BE2C (cell line): ENCODE measurements around the gene TRAIP.

Source experiments
- DNase-seq: peaks from one replicate; pipeline ENCODE4 v3.0.0-alpha.2; 2020
- H3K27me3 ChIP-seq: fragments of 250-450 bp; sonication (Bioruptor Pico); 2 replicates; pipeline ENCODE4 v1.5.1; 2020; ENCODE audit warnings: mild to moderate bottlenecking
- H3K36me3 ChIP-seq: fragments of 250-450 bp; sonication (Bioruptor Pico); 2 replicates; pipeline ENCODE4 v1.5.1; 2020; ENCODE audit warnings: mild to moderate bottlenecking
- H3K4me1 ChIP-seq: fragments of 250-450 bp; sonication (Bioruptor Pico); 2 replicates; pipeline ENCODE4 v1.5.1; 2020
- H3K4me3 ChIP-seq: 2 replicates; pipeline ENCODE4 v1.5.1; 2011; ENCODE audit warnings: low read depth, low read length
- H3K9me3 ChIP-seq: fragments of 250-450 bp; sonication (Bioruptor Pico); 2 replicates; pipeline ENCODE4 v1.5.1; 2020
- CTCF ChIP-seq: IDR thresholded peaks from 2 replicates; pipeline ENCODE4 v1.5.1; 2012; ENCODE audit warnings: mild to moderate bottlenecking, low read depth, low read length

TRAIP gene

GRCh38 chr3:49812916-49813496 lies 43.4 kb downstream of the TRAIP start:
- Histone ChIP-seq H3K27me3 (no peaks in the 10 kb centered on the region), H3K4me3 (no peak overlapping the region), H3K36me3 (no peaks in the 10 kb centered on the region), H3K9me3 (no peaks in the 10 kb centered on the region), H3K4me1 (no peaks in the 10 kb centered on the region)
- no peak for TF ChIP-seq CTCF
- DNase-seq = no peak

- H3K4me3 ChIP-seq = no peak overlapping the region
- no peak for DNase-seq
- H3K4me1 ChIP-seq = peaks cover 11% of the 10 kb centered on the region
- TF ChIP-seq CTCF = no peak
- no peaks in the 10 kb centered on the region for H3K9me3 ChIP-seq
- H3K36me3 ChIP-seq = no peaks in the 10 kb centered on the region
- no peaks in the 10 kb centered on the region for H3K27me3 ChIP-seq
These were observed 48.8 kb downstream of the TRAIP start for GRCh38 chr3:49807431-49808114.

- Histone ChIP-seq H3K4me3 (no peak overlapping the region), H3K27me3 (no peaks in the 10 kb centered on the region), H3K4me1 (peaks cover 11% of the 10 kb centered on the region), H3K9me3 (no peaks in the 10 kb centered on the region), H3K36me3 (no peaks in the 10 kb centered on the region)
- no peak for TF ChIP-seq CTCF
- no peak for DNase-seq
These were observed 49.5 kb downstream of the TRAIP start for GRCh38 chr3:49806850-49807249.

GRCh38 chr3:49805897-49806701 lies 50.3 kb downstream of the TRAIP start:
- H3K4me1 ChIP-seq = peaks cover 11% of the 10 kb centered on the region
- no peaks in the 10 kb centered on the region for H3K27me3 ChIP-seq
- no peak overlapping the region for H3K4me3 ChIP-seq
- no peaks in the 10 kb centered on the region for H3K36me3 ChIP-seq
- no peaks in the 10 kb centered on the region for H3K9me3 ChIP-seq
- peak; percentile 20 for DNase-seq
- no peak for TF ChIP-seq CTCF

GRCh38 chr3:49805367-49805782 lies 51.0 kb downstream of the TRAIP start:
- H3K36me3 ChIP-seq = no peaks in the 10 kb centered on the region
- no peak overlapping the region for H3K4me3 ChIP-seq
- peaks cover 11% of the 10 kb centered on the region for H3K4me1 ChIP-seq
- H3K9me3 ChIP-seq = no peaks in the 10 kb centered on the region
- H3K27me3 ChIP-seq = no peaks in the 10 kb centered on the region
- DNase-seq = peak; percentile 28
- no peak for TF ChIP-seq CTCF
